ENCODE results near the gene CHDH.

DNA sequence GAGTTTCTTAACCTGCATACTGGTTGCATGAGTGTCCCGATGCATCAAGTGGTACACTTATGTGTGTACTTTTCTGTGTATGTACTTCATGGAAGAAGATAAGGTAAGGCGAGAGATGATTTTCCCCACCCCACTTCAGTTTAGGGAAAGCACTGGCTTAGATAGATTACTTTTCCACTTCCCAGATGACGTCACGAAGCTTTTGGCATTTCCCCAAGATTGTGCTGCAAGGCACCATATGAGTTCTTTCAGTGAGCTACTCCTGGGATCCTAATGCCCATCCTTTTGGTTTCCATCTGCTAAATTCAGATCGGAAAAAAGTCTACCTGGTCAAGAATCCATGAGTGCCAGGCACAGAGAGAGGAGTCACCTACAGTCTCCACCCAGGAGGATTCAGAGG is 4.7 kb upstream of the CHDH start:
- TF ChIP-seq, protein P1, sequence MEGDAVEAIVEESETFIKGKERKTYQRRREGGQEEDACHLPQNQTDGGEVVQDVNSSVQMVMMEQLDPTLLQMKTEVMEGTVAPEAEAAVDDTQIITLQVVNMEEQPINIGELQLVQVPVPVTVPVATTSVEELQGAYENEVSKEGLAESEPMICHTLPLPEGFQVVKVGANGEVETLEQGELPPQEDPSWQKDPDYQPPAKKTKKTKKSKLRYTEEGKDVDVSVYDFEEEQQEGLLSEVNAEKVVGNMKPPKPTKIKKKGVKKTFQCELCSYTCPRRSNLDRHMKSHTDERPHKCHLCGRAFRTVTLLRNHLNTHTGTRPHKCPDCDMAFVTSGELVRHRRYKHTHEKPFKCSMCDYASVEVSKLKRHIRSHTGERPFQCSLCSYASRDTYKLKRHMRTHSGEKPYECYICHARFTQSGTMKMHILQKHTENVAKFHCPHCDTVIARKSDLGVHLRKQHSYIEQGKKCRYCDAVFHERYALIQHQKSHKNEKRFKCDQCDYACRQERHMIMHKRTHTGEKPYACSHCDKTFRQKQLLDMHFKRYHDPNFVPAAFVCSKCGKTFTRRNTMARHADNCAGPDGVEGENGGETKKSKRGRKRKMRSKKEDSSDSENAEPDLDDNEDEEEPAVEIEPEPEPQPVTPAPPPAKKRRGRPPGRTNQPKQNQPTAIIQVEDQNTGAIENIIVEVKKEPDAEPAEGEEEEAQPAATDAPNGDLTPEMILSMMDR (IDR thresholded peaks at IDR 0.05), result no peak
- no peak for TF ChIP-seq POLR2A (IDR thresholded peaks at IDR 0.05)
